HUES48 (cell line): Measurements from ENCODE around the gene RBM33.

ENCODE experiments used
- H3K27ac ChIP-seq: one replicate; pipeline ENCODE4 v1.7.0; 2013; ENCODE audit warnings: low read depth, low read length, inconsistent platforms
- H3K27me3 ChIP-seq: 2 replicates; pipeline ENCODE4 v1.6.1; 2013; ENCODE audit warnings: mild to moderate bottlenecking, low read length; ENCODE audit not compliant: control insufficient read depth, insufficient read depth
- H3K36me3 ChIP-seq: 2 replicates; pipeline ENCODE4 v1.6.1; 2013; ENCODE audit warnings: low read length; ENCODE audit not compliant: control insufficient read depth, insufficient read depth
- H3K4me1 ChIP-seq: 2 replicates; pipeline ENCODE4 v1.6.1; 2013; ENCODE audit warnings: mild to moderate bottlenecking, low read length; ENCODE audit not compliant: control insufficient read depth, insufficient read depth
- H3K4me3 ChIP-seq: 2 replicates; pipeline ENCODE4 v1.5.1; 2013; ENCODE audit warnings: mild to moderate bottlenecking, low read depth, low read length
- H3K9ac ChIP-seq: 2 replicates; pipeline ENCODE4 v1.6.1; 2013; ENCODE audit warnings: mild to moderate bottlenecking, low read depth, low read length, moderate library complexity
- H3K9me3 ChIP-seq: 2 replicates; pipeline ENCODE4 v1.6.1; 2013; ENCODE audit warnings: low read length; ENCODE audit not compliant: control insufficient read depth, insufficient read depth

The RBM33 gene

DNA sequence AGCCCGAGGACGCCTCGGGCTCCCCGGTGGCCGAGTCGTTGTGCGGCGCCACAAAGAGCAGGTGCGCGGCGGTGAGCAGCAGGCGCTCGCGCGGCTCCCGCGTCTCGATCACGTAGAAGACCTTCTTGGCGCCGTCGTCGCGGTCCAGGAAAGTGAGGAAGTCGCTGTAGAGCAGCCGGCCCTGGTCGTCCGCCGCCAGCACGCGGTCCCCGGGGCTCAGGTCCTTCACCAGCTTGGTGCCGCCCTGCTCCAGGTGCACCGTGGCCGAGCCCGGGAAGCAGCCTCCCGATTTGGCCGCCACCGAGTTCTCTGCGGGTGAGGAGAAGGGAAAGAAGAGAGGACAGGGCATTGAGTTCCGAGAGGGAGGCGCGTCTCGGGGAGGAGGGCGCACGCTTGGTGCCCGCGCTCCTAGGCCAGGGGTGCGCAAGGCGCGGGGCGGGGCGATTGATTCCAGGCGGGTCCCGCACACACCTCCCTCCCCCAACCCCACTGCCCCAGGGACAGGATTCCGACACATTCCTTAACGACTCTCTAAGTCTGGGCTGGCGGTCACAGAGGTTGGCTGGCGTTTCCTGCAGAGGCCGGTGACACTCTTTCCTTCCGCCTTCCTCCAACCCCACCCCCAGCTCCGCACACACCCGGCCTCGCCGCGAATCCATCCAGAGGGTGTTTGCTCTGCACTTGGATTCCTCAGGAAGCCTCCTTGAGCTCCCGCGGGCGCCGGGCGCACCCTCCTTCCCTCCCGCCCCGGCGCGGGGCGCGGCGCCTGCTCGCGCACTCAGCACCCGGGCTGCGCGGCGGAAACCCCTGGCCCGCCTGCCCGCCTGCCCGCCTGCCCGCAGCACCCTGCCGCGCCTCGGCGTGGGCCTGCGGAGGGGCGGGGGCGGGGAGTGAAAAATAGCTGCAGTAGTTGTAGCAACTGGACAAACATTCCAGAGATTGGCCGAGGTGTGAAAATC, 159.2 kb downstream of the RBM33 start:
- Histone ChIP-seq H3K27me3 (peaks cover 100% of the 10 kb centered on the region), H3K9ac (no peak overlapping the region), H3K4me3 (peak overlapping the region; percentile 49; the same call in 1 of the 2 replicates)

DNA sequence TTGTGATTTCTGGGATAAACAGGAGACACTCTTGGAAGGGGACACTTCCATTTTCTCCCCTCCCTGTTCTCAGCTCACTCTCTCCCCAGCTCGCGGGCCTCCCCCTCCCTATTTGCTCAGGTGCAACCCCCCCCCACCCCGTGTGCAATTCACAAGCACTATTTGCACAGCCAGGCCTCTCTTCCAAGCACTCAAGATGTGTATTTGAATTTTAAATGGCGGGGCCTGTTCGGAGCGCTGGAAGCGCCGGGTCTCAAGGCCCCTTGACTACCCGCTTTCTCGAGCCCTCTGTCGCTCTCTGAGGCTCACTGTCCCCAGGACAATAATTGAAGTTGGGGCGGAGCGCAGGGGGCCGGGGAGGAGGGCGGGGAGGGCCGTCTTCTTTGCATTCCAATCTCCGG, 160.0 kb downstream of the RBM33 start:
- peak overlapping the region; percentile 49; the same call in 1 of the 2 replicates for H3K4me3 ChIP-seq
- peaks cover 100% of the 10 kb centered on the region for H3K27me3 ChIP-seq
- peak overlapping the region; percentile 55 for H3K27ac ChIP-seq
- no peak overlapping the region for H3K9ac ChIP-seq
- peaks cover 25% of the 10 kb centered on the region for H3K4me1 ChIP-seq
- H3K9me3 ChIP-seq, result no peaks in the 10 kb centered on the region
- no peaks in the 10 kb centered on the region for H3K36me3 ChIP-seq

More for the DNA sequence above, 159.2 kb downstream of the RBM33 start:
- H3K9me3 ChIP-seq, result no peaks in the 10 kb centered on the region
- H3K27ac ChIP-seq, result peak overlapping the region; percentile 33
- H3K36me3 ChIP-seq, result no peaks in the 10 kb centered on the region
- H3K4me1 ChIP-seq, result peaks cover 19% of the 10 kb centered on the region

DNA sequence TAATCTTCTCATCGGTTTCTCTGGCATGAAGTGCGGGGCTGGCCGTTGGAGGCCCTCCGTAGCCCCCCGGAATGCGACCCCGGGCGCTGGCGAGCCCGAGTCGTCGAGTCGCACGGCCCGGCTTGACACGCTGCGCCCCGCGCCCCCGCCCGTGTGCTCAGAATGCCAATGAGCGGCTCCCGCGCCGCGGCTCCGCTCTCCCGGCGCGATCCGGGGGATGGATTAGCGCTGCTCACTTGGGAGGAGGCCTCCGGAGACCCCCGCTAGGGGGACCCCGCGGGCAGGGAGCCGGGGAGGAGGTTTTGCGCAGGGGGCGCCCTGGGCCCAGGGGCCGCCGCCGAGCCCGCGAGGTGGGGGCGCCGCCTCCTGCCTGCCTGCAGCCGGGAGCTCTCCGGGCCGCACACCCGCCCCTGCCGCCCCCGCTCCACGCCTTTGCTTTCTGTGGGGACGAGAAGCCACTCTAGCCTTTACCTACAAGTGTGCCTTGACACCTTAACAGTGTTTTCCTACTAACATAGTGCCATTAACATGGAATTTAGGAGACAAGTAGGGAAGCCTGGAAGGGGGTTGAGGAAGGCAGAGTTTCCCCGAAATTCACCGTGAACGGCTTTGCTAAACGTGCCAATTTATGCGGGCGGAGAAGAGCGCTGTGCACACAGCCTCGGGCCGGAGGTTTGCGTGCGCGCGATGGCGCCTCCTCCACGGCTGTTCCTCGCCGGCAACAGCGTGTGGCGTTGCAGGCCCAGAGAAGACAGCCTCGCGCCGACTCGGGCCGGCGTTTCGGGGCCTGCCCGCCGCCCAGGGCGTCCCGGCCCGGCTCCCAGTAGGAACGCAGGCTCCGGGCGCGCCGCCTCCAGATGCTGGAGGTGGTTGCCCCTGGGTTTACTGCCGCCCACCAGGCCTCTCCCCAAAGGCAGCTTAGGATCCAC, 160.7 kb downstream of the RBM33 start:
- Histone ChIP-seq H3K27me3 (peaks cover 100% of the 10 kb centered on the region), H3K4me3 (peak overlapping the region; percentile 55), H3K4me1 (peaks cover 30% of the 10 kb centered on the region), H3K9me3 (no peaks in the 10 kb centered on the region), H3K9ac (no peak overlapping the region), H3K36me3 (no peaks in the 10 kb centered on the region), H3K27ac (peak overlapping the region; percentile 55)

DNA sequence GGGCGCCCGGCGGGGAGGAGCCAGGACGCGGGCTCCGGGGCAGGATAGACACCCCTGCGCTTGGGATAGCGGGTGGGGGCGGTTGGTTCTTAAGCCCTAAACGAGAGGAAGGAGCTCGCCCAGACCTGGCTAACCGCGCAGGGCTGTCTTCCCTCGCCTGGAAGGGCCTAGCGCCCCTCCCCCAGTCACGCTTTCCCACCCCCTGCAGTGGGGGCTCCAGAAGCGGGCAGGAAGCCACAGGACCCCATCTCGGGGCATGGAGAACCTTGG, 161.3 kb downstream of the RBM33 start:
- Histone ChIP-seq H3K4me3 (peak overlapping the region; percentile 55; the same call in 1 of the 2 replicates), H3K9ac (no peak overlapping the region), H3K27ac (no peak overlapping the region), H3K27me3 (peaks cover 100% of the 10 kb centered on the region), H3K36me3 (no peaks in the 10 kb centered on the region), H3K9me3 (no peaks in the 10 kb centered on the region), H3K4me1 (peaks cover 36% of the 10 kb centered on the region)

DNA sequence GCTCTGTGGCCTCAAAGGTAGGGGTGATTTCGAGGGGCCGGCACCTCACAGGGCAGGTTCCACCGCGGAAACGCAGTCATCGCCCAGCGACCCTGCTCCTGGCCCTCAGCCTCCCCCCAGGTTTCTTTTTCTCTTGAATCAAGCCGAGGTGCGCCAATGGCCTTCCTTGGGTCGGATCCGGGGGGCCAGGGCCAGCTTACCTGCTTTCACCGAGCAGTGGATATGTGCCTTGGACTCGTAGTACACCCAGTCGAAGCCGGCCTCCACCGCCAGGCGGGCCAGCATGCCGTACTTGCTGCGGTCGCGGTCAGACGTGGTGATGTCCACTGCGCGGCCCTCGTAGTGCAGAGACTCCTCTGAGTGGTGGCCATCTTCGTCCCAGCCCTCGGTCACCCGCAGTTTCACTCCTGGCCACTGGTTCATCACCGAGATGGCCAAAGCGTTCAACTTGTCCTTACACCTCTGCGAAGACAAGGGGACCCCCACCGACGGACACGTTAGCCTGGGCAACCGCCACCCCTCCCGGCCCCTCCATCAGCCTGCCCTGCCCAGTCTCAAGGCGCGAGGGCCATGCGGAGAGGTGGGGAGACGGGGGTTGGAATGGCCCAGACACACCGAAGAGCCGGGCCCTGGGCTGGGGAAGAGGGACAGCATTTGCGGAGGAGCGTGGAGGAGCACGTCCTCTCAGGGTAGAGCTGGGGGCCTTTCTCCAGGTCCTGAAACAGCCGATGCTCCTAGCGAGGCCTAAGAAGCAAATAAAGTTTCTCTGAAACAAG, 161.8 kb downstream of the RBM33 start:
- no peaks in the 10 kb centered on the region for H3K36me3 ChIP-seq
- no peak overlapping the region for H3K27ac ChIP-seq
- H3K4me1 ChIP-seq, result peaks cover 42% of the 10 kb centered on the region
- H3K4me3 ChIP-seq, result peak overlapping the region; percentile 55; the same call in 1 of the 2 replicates
- H3K9ac ChIP-seq, result no peak overlapping the region
- peaks cover 100% of the 10 kb centered on the region for H3K27me3 ChIP-seq
- no peaks in the 10 kb centered on the region for H3K9me3 ChIP-seq

DNA sequence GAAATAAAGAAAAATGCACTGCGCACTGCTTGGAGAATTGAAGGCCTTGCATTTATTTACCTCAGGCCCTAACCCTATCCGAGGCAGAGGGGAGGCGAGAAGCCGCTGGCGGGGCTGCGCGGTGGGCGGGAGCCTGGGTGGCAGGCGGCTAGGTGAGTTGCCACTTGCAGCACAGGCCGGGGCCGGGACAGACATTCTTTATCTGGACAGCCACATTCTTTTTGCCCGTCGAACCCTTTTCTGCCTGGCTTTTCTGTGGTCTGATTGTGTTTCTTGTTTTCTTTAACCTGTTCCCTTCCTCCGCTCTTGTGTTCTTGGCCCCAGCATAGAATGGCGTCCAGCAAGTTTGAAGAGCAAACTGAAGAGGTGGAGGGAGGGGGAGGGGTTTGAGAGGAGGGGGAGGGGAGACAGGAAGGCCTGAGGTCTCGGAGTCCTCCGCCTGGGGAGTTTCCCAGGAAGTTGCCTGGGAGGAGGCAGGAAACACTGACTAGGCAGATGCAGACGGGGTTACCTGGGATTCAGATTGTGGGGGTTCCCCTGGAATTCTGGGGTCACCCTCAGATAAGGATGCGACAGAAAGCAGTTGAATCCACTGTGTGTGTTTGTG, 162.7 kb downstream of the RBM33 start:
- no peak overlapping the region for H3K27ac ChIP-seq
- no peak overlapping the region for H3K9ac ChIP-seq
- no peaks in the 10 kb centered on the region for H3K9me3 ChIP-seq
- peaks cover 100% of the 10 kb centered on the region for H3K27me3 ChIP-seq
- H3K4me3 ChIP-seq, result peak overlapping the region; percentile 50
- peaks cover 49% of the 10 kb centered on the region for H3K4me1 ChIP-seq
- no peaks in the 10 kb centered on the region for H3K36me3 ChIP-seq

DNA sequence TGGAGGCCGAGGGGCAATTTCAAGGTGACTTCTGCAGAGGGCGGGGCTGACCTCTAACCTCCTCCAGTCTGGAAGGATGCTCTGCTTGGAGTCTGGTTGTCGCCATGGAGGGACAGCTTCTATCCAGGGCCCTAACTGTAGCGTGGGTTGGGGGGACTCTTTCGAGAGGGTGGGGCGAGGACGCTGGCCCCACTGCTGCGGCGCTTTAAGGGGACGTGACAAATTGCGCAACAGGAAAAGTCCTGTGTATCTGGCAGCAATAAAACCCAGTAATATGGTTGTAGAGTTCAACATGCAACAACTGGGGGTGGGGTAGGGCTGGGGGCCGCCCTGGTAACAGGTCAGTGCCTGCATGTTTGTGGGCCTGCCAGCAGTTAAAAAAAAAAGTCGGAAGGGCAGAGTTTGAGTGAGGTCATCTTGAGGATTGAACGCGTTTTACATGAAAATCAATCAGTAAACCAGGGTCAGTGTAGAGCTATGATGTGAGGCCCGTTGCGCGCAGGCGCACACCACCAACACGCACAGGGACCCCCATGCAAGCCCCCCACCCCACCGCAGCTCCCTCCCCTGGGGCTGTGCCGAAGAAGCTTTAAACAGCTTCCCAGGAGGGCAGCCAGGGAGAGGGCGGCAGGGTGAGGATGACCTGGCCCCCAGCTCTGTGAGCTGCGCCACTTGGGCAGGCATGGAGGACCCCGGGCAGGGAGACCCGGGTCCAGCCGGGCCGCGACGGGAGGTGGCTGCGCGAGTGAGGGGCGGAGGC, 163.5 kb downstream of the RBM33 start:
- no peak overlapping the region for H3K9ac ChIP-seq
- peaks cover 56% of the 10 kb centered on the region for H3K4me1 ChIP-seq
- peak overlapping the region; percentile 43 for H3K4me3 ChIP-seq
- H3K27ac ChIP-seq, result no peak overlapping the region
- no peaks in the 10 kb centered on the region for H3K36me3 ChIP-seq
- peaks cover 100% of the 10 kb centered on the region for H3K27me3 ChIP-seq
- no peaks in the 10 kb centered on the region for H3K9me3 ChIP-seq

DNA sequence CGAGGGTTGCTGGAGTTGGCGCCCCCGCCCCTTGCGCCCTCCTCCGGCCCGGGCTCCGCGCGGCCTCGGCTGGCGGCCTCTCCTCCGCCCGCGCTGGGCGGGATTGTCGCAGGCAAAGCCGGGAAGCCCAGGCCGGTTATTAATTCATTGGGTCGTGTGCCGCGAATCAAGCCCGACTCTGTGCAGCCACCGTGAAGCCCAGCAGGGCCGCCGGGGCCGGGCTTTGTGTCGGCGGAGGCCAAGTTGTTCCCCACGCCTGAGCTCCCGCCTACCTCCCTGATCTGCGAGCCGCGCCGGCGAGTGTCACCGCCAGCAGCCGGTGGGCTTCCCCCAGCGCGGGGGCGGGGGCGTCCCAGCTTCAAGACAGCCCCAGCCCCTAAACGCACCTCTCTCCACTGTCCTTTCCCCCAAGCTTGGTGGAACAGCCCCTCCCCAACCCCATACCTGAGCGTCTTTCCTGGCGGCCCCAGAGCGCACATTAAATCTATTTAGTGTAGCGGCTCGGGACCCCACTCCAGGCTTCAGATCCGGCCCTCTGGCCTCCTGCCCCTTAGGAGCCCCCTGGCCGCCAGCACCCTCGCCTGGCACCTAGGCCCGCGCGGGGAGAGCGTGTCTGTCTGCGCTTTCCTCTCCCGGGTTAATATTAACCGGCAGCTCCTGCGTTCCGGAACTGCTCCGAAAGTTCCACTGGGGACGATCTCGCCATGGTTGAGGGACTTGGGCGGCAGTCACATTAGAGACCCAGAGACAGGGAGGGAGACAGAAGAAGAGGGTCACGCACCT, 164.3 kb downstream of the RBM33 start:
- Histone ChIP-seq H3K4me1 (peaks cover 56% of the 10 kb centered on the region), H3K9ac (no peak overlapping the region), H3K27ac (no peak overlapping the region), H3K4me3 (peak overlapping the region; percentile 43; the same call in 1 of the 2 replicates), H3K27me3 (peaks cover 100% of the 10 kb centered on the region), H3K9me3 (no peaks in the 10 kb centered on the region), H3K36me3 (no peaks in the 10 kb centered on the region)

DNA sequence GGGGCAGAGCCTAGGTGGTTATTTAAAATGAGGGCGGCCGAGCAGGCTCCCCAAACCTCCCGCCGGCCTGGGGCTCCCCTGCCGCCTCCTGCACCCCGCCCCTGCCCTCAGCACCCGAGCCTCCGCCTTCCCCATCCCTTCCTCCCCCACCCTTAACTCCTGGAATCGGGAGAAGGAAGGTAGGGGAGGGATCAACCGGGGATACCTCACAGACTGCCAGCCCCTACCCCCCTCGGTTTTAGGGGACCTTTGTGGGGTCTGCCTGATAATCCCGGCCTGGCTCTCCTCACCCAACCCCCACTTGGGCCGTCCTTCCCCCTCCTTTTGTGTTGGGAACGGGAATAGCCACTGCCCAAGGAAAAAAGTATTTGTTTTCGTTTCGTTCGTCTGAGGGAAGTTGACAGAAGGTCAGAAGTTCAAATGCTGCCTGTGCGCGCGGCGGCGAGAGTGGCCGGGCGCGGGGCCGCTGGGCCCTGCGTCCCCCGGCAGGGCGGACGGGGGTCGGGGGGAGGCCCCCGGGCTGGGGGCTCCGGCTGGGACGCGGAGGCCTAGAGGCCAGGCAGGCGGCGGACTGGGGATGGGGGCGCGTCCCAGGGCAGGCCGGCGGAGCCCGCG, 165.0 kb downstream of the RBM33 start:
- no peak overlapping the region for H3K27ac ChIP-seq
- H3K4me3 ChIP-seq, result peak overlapping the region; percentile 43; the same call in 1 of the 2 replicates
- no peaks in the 10 kb centered on the region for H3K36me3 ChIP-seq
- H3K9ac ChIP-seq, result no peak overlapping the region
- H3K9me3 ChIP-seq, result no peaks in the 10 kb centered on the region
- H3K4me1 ChIP-seq, result peaks cover 55% of the 10 kb centered on the region
- H3K27me3 ChIP-seq, result peaks cover 100% of the 10 kb centered on the region
